K562 (cell line): ENCODE results near the gene ADM. TPM values are rescaled to one million over a fixed set of nuclear protein-coding genes. Genes with fewer than 3 reads are reported as not detected.
A peak's percentile ranks its signal among the peaks of the same experiment; 100 is the strongest.

ENCODE experiments used
- ARNT ChIP-seq, 2 experiments: fragments of 450-650 bp; IDR thresholded peaks; 2 replicates each; pipeline ENCODE4 v1.6.1; 2016; ENCODE audit warnings: mild to moderate bottlenecking in 1 of 2
- ATF7 ChIP-seq: fragments of 450-650 bp; IDR thresholded peaks from 2 replicates; pipeline ENCODE4 v1.7.1; 2014; ENCODE audit warnings: mild to moderate bottlenecking, moderate library complexity
- BCL6 ChIP-seq: fragments of 250-450 bp; sonication (Bioruptor Pico); IDR thresholded peaks from 2 replicates; pipeline ENCODE4 v1.4.0; 2020
- BRD9 ChIP-seq: fragments of 450-650 bp; IDR thresholded peaks from 2 replicates; pipeline ENCODE4 v1.6.1; 2018; ENCODE audit warnings: low read depth; ENCODE audit not compliant: partially characterized antibody
- CAMTA2 ChIP-seq: fragments of 250-450 bp; sonication (Bioruptor Pico); conservative IDR thresholded peaks from 2 replicates; pipeline ENCODE4 v1.5.1; 2022
- CC2D1A ChIP-seq: fragments of 450-650 bp; IDR thresholded peaks from 2 replicates; pipeline ENCODE4 v1.6.1; 2017; ENCODE audit warnings: mild to moderate bottlenecking
- ELF1 ChIP-seq: fragments of 200-800 bp; sonication (Bioruptor generic); IDR thresholded peaks from 2 replicates; pipeline ENCODE4 v1.6.1; 2016; ENCODE audit warnings: missing genetic modification characterization, missing compliant biosample characterization
- HLTF ChIP-seq: fragments of 450-650 bp; IDR thresholded peaks from 2 replicates; pipeline ENCODE4 v1.6.1; 2016
- HMGN3 ChIP-seq: IDR thresholded peaks from 2 replicates; pipeline ENCODE4 v1.6.1; 2011; ENCODE audit warnings: borderline replicate concordance, low read depth, mild to moderate bottlenecking, mixed read lengths, low read length; ENCODE audit not compliant: insufficient read length; ENCODE audit errors: extremely low read depth
- HNRNPLL ChIP-seq: fragments of 200-400 bp; formaldehyde crosslinking; IDR thresholded peaks from 2 replicates; pipeline ENCODE4 v1.6.1; 2017; ENCODE audit warnings: low read length, low read depth, mild to moderate bottlenecking; ENCODE audit not compliant: poor library complexity, severe bottlenecking
- KLF16 ChIP-seq: IDR thresholded peaks from 2 replicates; pipeline ENCODE4 v1.6.1; 2016; ENCODE audit warnings: antibody characterized with exemption
- NCOA6 ChIP-seq: fragments of 450-650 bp; IDR thresholded peaks from 2 replicates; pipeline ENCODE4 v1.6.1; 2017; ENCODE audit warnings: mild to moderate bottlenecking
- NFIC ChIP-seq: fragments of 450-650 bp; IDR thresholded peaks from 2 replicates; pipeline ENCODE4 v1.6.1; 2017; ENCODE audit warnings: mild to moderate bottlenecking, inconsistent platforms
- POU5F1 ChIP-seq: fragments of 150-350 bp; IDR thresholded peaks from 2 replicates; pipeline ENCODE4 v1.6.1; 2014; ENCODE audit warnings: borderline replicate concordance, low read length, low read depth, mild to moderate bottlenecking; ENCODE audit not compliant: partially characterized antibody
- SIN3B ChIP-seq: fragments of 450-650 bp; IDR thresholded peaks from 2 replicates; pipeline ENCODE4 v1.6.1; 2017; ENCODE audit warnings: low read depth, mild to moderate bottlenecking, moderate library complexity
- SMARCC2 ChIP-seq: fragments of 450-650 bp; IDR thresholded peaks from 2 replicates; pipeline ENCODE4 v1.6.1; 2017; ENCODE audit warnings: antibody characterized with exemption, moderate library complexity, mild to moderate bottlenecking, low read depth
- ZKSCAN3 ChIP-seq: fragments of 250-450 bp; sonication (Bioruptor Pico); IDR thresholded peaks from 2 replicates; pipeline ENCODE4 v1.4.0; 2020
- ZNF282 ChIP-seq: sonication (generic); formaldehyde crosslinking; IDR thresholded peaks from 2 replicates; pipeline ENCODE4 v1.8.1; 2023; ENCODE audit warnings: missing genetic modification reagents
- polyA plus RNA-seq, 8 experiments: library from polyadenylated mRNA; depleted of rRNA in 4 of 8; stranded (reverse) in 5 of 8; unstranded in 3 of 8; fragments of >200 nt; fragmentation: Nextera tagmentation in 2 of 8; fragmentation: Illumina TruSeq in 1 of 8; extraction: Ambion mirVana in 2 of 8; extraction: Trizol in 1 of 8; gene quantifications; 2 replicates each; pipeline versions ENCODE4 v1.2.1 to v1.2.3, GENCODE V29; 2011 to 2014; ENCODE audit warnings: inconsistent platforms in 1 of 8, missing spikeins in 1 of 8
- total RNA-seq, 7 experiments: library from RNA; depleted of rRNA in 6 of 7; stranded (reverse); fragments of >200 nt in 6 of 7; fragmentation: Illumina TruSeq in 2 of 7; extraction: Trizol in 2 of 7; gene quantifications; 2 replicates each; pipeline versions ENCODE4 v1.2.1 to v1.2.3, GENCODE V29; 2011 to 2021; ENCODE audit warnings: low replicate concordance in 1 of 7
- TF ChIP-seq, protein P1 (sequence below), 2 experiments: IDR thresholded peaks; 2 replicates each; pipeline ENCODE4 v1.6.1; 2011; ENCODE audit warnings: borderline replicate concordance in 1 of 2, control low read depth in 1 of 2, low read depth in 1 of 2, low read length in 1 of 2, mild to moderate bottlenecking in 1 of 2, mixed read lengths in 1 of 2, moderate library complexity in 1 of 2; ENCODE audit not compliant: insufficient read depth in 1 of 2, insufficient read length in 1 of 2, poor library complexity in 1 of 2, severe bottlenecking in 1 of 2; ENCODE audit errors: extremely low read depth in 1 of 2
- TF ChIP-seq, protein P2 (sequence below): sonication (generic); formaldehyde crosslinking; IDR thresholded peaks from 2 replicates; pipeline ENCODE4 v1.8.0; 2022; ENCODE audit warnings: missing genetic modification reagents, mild to moderate bottlenecking, borderline replicate concordance
- TF ChIP-seq, protein P3 (sequence below): fragments of 250-450 bp; sonication (Bioruptor Pico); IDR thresholded peaks from 2 replicates; pipeline ENCODE4 v1.8.0; 2021; ENCODE audit warnings: moderate library complexity, mild to moderate bottlenecking, inconsistent platforms
- TF ChIP-seq, protein P4 (sequence below), 2 experiments: fragments of 450-650 bp; conservative IDR thresholded peaks; 2 replicates each; pipeline ENCODE4 v1.6.1; 2017; ENCODE audit warnings: mild to moderate bottlenecking in 2 of 2, moderate library complexity in 2 of 2
- TF ChIP-seq, protein P5 (sequence below): fragments of 250-450 bp; sonication (Bioruptor Pico); IDR thresholded peaks from 2 replicates; pipeline ENCODE4 v1.5.0; 2022; ENCODE audit warnings: mild to moderate bottlenecking

The ADM gene
- total and polyA plus RNA-seq, 9 of the 15 experiments (the other 6 are each of a cell fraction or from before 2014, with no cell fraction given): 0.23 to 0.49 (median 0.32) TPM; not detected in 6

DNA sequence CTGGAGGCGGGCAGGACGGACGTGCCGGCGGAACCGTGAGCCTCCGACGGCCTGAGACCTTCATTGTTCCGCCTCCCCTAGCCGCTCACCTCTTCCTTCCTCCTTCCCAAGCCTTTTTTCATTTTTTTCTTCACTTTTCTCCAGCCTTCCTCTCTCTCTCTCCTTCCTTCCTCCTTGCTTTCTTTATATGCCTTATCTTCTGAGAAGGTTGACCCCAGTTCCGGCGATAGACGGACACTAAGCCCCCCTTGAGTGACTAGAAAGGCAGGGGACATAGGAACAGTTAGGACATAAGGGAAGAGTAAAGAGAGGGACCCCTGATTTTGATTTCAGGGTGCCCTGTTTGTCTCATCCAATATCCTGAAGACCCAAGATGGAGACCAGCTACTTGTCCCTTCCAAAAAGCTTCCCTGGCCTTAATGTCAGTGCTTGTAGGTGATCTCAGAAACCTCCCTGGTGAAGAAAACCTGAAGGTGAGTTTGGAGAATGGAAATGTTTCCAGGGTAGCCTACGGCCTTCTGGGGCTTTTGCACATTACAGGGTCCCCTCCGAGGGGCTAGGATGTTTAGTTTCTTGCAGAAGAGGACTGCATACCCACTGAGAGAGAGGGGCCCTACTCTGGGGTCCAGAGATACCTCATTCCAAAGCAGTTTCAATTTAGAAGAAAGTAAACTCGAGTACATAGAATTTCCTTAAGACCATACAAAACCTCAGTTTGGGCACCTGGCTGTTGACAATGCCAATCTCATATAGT, 3.5 kb downstream of the ADM start (continued):
- TF ChIP-seq ARNT (IDR thresholded peaks at IDR 0.05) (0 out of 4 replicates have a peak, but pooled peaks of 1 of the 2 experiments have one; percentile 18), HNRNPLL (no peak), POU5F1 (no peak), CC2D1A (no peak; the same call in 1 of the 2 replicates), ZNF282 (no peak), CAMTA2 (CRISPR knock-in tag) (no peak), ELF1 (tag) (no peak), HLTF (no peak), BRD9 (no peak), HMGN3 (peak; percentile 21), KLF16 (no peak), ZKSCAN3 (CRISPR knock-in tag) (no peak), SIN3B (no peak), ATF7 (peak; percentile 28; the same call in 1 of the 2 replicates), NFIC (peak; percentile 71), NCOA6 (peak; percentile 93), BCL6 (CRISPR knock-in tag) (no peak), SMARCC2 (no peak)
- TF ChIP-seq, protein P1, sequence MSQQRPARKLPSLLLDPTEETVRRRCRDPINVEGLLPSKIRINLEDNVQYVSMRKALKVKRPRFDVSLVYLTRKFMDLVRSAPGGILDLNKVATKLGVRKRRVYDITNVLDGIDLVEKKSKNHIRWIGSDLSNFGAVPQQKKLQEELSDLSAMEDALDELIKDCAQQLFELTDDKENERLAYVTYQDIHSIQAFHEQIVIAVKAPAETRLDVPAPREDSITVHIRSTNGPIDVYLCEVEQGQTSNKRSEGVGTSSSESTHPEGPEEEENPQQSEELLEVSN (IDR thresholded peaks at IDR 0.05; ENCODE audit: borderline replicate concordance in 1 of 2, extremely low read depth in 1 of 2, insufficient read depth in 1 of 2, insufficient read length in 1 of 2, low read depth in 1 of 2, low read length in 1 of 2, poor library complexity in 1 of 2, severe bottlenecking in 1 of 2): peak in 1 of 2 experiments; percentile 79
- TF ChIP-seq, protein P2, sequence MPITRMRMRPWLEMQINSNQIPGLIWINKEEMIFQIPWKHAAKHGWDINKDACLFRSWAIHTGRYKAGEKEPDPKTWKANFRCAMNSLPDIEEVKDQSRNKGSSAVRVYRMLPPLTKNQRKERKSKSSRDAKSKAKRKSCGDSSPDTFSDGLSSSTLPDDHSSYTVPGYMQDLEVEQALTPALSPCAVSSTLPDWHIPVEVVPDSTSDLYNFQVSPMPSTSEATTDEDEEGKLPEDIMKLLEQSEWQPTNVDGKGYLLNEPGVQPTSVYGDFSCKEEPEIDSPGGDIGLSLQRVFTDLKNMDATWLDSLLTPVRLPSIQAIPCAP (CRISPR knock-in tag): no peak
- TF ChIP-seq, protein P3, sequence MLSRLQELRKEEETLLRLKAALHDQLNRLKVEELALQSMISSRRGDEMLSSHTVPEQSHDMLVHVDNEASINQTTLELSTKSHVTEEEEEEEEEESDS: no peak
- TF ChIP-seq, protein P4, sequence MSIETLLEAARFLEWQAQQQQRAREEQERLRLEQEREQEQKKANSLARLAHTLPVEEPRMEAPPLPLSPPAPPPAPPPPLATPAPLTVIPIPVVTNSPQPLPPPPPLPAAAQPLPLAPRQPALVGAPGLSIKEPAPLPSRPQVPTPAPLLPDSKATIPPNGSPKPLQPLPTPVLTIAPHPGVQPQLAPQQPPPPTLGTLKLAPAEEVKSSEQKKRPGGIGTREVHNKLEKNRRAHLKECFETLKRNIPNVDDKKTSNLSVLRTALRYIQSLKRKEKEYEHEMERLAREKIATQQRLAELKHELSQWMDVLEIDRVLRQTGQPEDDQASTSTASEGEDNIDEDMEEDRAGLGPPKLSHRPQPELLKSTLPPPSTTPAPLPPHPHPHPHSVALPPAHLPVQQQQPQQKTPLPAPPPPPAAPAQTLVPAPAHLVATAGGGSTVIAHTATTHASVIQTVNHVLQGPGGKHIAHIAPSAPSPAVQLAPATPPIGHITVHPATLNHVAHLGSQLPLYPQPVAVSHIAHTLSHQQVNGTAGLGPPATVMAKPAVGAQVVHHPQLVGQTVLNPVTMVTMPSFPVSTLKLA (conservative IDR thresholded peaks at IDR 0.05): peak in 1 of 2 experiments; percentile 14; a peak in 2 of 4 replicates
- TF ChIP-seq, protein P5, sequence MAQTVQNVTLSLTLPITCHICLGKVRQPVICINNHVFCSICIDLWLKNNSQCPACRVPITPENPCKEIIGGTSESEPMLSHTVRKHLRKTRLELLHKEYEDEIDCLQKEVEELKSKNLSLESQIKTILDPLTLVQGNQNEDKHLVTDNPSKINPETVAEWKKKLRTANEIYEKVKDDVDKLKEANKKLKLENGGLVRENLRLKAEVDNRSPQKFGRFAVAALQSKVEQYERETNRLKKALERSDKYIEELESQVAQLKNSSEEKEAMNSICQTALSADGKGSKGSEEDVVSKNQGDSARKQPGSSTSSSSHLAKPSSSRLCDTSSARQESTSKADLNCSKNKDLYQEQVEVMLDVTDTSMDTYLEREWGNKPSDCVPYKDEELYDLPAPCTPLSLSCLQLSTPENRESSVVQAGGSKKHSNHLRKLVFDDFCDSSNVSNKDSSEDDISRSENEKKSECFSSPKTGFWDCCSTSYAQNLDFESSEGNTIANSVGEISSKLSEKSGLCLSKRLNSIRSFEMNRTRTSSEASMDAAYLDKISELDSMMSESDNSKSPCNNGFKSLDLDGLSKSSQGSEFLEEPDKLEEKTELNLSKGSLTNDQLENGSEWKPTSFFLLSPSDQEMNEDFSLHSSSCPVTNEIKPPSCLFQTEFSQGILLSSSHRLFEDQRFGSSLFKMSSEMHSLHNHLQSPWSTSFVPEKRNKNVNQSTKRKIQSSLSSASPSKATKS: no peak
